HG02852 (cell line): ENCODE measurements around the gene KCNJ16.

ENCODE experiments used
- ATAC-seq: cut with Tn5 transposase; IDR thresholded peaks from one replicate; pipeline ENCODE4 v1.9.1; 2021; ENCODE audit warnings: mild to moderate bottlenecking, moderate library complexity; ENCODE audit not compliant: unreplicated experiment

KCNJ16 gene

DNA sequence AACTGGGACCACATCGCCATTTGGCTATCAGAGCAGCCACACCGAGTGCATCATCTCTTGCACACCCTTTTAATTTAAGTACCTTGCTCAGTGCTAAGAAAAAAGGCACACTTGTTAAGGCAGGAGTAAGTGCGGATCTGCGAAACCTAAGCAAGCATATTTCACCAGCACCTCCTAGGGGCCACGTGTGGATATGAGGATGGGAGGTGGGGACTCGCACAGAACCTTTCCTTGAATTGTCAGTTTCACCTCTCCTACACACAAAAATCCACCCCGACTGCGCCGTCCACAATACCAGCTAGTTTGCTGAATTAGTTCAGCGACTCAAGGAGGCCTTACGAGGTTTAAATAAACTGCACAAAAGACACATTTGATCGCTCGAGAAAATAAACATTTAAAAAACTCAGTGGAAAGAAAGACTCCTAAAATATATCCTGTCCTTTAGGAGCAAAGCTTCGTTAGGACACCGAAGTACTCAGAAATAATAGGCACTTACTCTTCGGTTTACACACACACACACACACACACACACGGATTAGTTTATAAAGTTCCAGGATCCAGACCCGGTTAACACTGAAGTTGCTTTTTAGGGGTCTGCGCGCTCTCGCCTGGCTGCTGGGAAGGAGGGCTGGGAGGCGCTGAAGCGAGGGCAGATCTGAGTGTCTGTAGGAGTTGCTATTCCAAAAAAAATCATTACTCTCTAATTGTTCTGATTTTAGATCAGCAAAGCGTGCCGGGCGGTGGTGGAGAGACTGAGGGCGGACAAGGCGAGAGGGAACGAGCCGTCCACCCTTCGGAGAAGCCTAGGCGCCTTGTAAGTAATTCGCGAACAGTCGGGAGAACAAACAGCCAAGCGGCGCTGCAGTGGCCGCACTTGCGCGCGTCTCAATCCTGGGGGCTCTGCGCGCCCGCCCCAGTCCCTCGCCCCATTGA is 93.3 kb downstream of the KCNJ16 start:
- peak; percentile 22 for ATAC-seq

GRCh38 chr17:70168977-70169708 is 94.1 kb downstream of the KCNJ16 start, which contains the start of gene KCNJ2:
Gene KCNJ2, plus strand, starts transcription at chr17:70169532. Its CDS starts 5,508 bp downstream, at chr17:70175040.
- peak; percentile 97 for ATAC-seq

DNA sequence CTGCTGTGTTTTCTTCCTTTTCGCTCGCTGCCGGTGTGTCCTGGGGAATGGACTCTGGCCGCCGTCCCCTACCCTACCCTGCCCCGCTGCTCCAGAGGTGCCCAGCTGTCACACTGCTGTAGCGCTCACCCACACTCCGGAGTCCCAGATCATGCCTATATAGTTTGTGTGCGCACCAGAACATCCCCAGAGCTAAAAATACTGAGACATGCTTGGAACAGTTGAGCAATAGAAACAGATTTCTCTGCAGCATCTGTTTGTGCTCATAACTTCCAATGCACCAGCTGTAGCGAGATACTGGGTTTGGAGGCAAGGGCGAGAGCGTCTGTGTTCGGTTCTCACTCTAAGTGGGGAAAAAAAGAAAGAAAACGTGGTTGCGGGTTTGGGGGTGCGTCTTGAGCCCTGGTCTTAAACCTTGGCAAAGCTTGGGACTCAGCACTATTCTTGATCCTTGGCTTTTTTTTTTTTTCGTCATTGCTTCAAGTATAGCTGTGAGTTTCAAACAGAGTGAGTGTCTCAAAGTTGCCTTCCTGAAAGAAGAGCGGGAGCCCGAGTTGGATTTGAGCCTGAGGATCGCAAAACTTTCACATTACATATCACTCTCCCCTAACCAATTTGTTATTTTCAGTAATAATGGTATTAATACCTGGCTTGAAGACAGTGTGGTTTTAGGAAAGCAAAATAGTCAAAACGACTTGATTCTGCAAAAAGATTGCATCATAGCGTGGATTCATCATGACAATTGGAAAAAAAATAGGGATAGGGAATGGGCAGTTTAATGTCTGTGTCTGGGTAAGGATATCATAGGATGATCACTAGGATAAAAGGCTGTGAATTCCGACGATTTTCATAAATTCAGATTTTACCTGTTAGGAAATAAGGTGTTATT is 94.9 kb downstream of the KCNJ16 start:
- ATAC-seq: no peak

GRCh38 chr17:70171159-70171558 is 96.1 kb downstream of the KCNJ16 start:
- no peak for ATAC-seq

GRCh38 chr17:70172449-70172848 is 97.4 kb downstream of the KCNJ16 start:
- ATAC-seq: no peak

DNA sequence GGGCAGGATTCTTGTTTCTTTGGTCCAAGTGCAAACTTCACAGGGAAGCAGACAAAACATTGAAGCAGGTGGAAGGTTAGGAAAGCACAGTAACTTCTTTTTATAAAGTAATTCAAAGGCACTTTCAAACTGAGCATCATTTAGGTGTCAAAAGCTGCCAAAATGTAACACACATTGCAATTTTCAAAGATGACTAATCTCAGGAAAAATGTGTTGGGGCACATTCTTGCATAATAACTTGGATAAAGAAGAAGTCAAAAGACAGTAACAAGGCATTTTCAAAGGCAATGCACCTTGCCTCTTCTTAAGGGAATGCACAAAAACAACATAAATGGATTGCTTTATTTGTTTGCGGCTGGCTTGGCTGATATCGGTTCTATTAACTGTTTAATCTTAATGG is 97.9 kb downstream of the KCNJ16 start:
- ATAC-seq: no peak

DNA sequence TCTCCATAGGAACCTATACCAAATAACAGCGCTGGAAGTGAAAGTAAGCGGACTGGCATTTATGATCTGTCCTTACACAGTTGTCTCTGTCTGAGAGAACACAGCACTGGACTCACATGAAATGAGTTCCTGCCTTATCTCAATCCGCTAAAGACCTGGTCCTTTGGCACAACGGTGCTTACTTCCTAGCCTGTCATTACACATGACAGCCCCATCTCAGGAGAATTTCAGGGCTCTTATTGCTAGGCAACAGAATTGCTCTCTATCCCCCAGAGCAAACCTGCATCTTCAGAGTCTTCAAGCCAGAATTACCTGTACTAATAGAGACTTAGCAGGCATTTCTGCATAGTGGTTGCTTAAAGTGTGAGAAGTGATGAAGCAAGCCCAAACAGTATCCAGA is 98.7 kb downstream of the KCNJ16 start:
- no peak for ATAC-seq

GRCh38 chr17:70181376-70181775 is 106.4 kb downstream of the KCNJ16 start:
- no peak for ATAC-seq

- no peak for ATAC-seq
These were observed 106.8 kb downstream of the KCNJ16 start for GRCh38 chr17:70181866-70182265.

- ATAC-seq: no peak
These were observed 108.5 kb downstream of the KCNJ16 start for GRCh38 chr17:70183508-70183907.

GRCh38 chr17:70184207-70184606 is 109.2 kb downstream of the KCNJ16 start:
- no peak for ATAC-seq

DNA sequence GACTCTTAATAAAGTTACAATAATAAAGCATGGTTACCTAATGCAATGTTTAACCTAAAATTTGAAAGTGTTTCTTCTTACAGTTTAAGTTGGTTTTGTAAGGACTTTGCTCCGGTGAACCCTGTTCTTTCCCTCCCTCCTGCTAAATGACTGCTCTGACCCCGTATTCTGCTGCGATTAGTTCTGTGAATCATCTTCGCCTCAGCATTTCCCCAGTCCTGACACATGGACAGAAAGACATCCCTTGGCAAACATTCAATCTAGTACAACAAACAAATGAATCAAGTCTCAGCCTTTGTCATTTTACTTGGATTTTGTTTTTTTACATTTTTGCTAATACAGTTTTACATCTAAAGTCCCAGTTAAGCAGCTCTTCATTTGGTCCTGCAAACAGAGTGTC is 109.7 kb downstream of the KCNJ16 start:
- no peak for ATAC-seq
